K562 (cell line): ENCODE results near the gene TBL2. TPM values are rescaled to one million over a fixed set of nuclear protein-coding genes. Genes with fewer than 3 reads are reported as not detected.

ENCODE experiments used
- ATAC-seq: fragments of 200-7000 bp; cut with Tn5 transposase; 3 replicates; pipeline ENCODE4 v1.9.1; 2020; ENCODE audit warnings: moderate library complexity
- BruUV-seq: library from RNA; stranded (reverse); fragments of 400-500 nt; replicated peaks from 2 replicates; lab custom pipeline; 2021; lab: Mats Ljungman, UMichigan
- CTCF ChIA-PET: fragments of 300-600 bp; formaldehyde crosslinking; extraction: SDS; loops from one replicate; lab custom pipeline; 2021; ENCODE audit warnings: low intra/inter-chr PET ratio; lab: Yijun Ruan, JAX
- POLR2A ChIA-PET: fragments of 300-600, 350-650 bp; sonication (Branson Sonifier 250); formaldehyde crosslinking; extraction: SDS; loops from one replicate; lab custom pipeline; 2021; ENCODE audit warnings: antibody characterized with exemption, inconsistent platforms; lab: Yijun Ruan, JAX
- DNase-seq, 4 experiments: peaks; one replicate each; pipeline versions ENCODE4 v3.0.0 to v3.0.0-alpha.2; 2011 to 2018; ENCODE audit warnings: low spot score in 3 of 4, mixed read lengths in 3 of 4; ENCODE audit errors: extremely low read depth in 1 of 4
- FAIRE-seq: peaks from 2 replicates; lab custom pipeline; 2011; peaks lifted over from hg19 to GRCh38; lab: Jason Lieb, UNC
- H2AFZ ChIP-seq: 2 replicates; pipeline ENCODE4 v1.6.0; 2011; ENCODE audit warnings: low read depth, low read length, control low read depth, inconsistent platforms
- H3K27ac ChIP-seq: fragments of 200-600 bp; 3 replicates; pipeline ENCODE4 v1.8.0; 2011; ENCODE audit warnings: low read depth, mild to moderate bottlenecking, control low read depth, inconsistent platforms, low read length, moderate library complexity, mixed read lengths; ENCODE audit errors: extremely low read depth
- H3K27me3 ChIP-seq, 2 experiments: fragments of 300-600 bp in 1 of 2; 2 replicates in 1 of 2; 3 replicates in 1 of 2; pipeline versions ENCODE4 v1.6.0 to v1.8.0; 2011; ENCODE audit warnings: inconsistent platforms in 2 of 2, low read length in 2 of 2, mild to moderate bottlenecking in 1 of 2, mixed read lengths in 1 of 2, moderate library complexity in 1 of 2; ENCODE audit not compliant: control insufficient read depth in 2 of 2, insufficient read depth in 2 of 2
- H3K36me3 ChIP-seq: fragments of 300-600 bp; 3 replicates; pipeline ENCODE4 v1.8.0; 2011; ENCODE audit warnings: mild to moderate bottlenecking, low read length, inconsistent platforms; ENCODE audit not compliant: control insufficient read depth, insufficient read depth
- H3K4me1 ChIP-seq, 2 experiments: fragments of 200-600 bp in 1 of 2; replicated peaks in 1 of 2; 2 replicates in 1 of 2; 3 replicates in 1 of 2; pipeline versions ENCODE4 v1.5.1 to v1.8.0; 2011; ENCODE audit warnings: inconsistent platforms in 2 of 2, low read length in 2 of 2, mild to moderate bottlenecking in 1 of 2, mixed read lengths in 1 of 2, moderate library complexity in 1 of 2; ENCODE audit not compliant: control insufficient read depth in 2 of 2, insufficient read depth in 2 of 2
- H3K4me2 ChIP-seq: 2 replicates; pipeline ENCODE4 v1.6.1; 2011; ENCODE audit warnings: low read length, control low read depth, inconsistent platforms, mixed read lengths; ENCODE audit not compliant: insufficient read depth
- H3K4me3 ChIP-seq: fragments of 200-600 bp; sonication (generic), shearing (Covaris generic); 2 replicates; pipeline ENCODE4 v1.5.1; 2016; ENCODE audit warnings: control low read depth, inconsistent platforms
- H3K79me2 ChIP-seq: fragments of 200-600 bp; 3 replicates; pipeline ENCODE4 v1.8.0; 2011; ENCODE audit warnings: low read length, inconsistent platforms; ENCODE audit not compliant: control insufficient read depth, insufficient read depth
- H3K9ac ChIP-seq, 2 experiments: 2 replicates each; pipeline versions ENCODE4 v1.6.0 to v1.6.1; 2011; ENCODE audit warnings: low read depth in 2 of 2, low read length in 2 of 2, control low read depth in 1 of 2, inconsistent platforms in 1 of 2, mild to moderate bottlenecking in 1 of 2, mixed read lengths in 1 of 2; ENCODE audit not compliant: insufficient read depth in 1 of 2
- H3K9me1 ChIP-seq: one replicate; pipeline ENCODE4 v1.6.0; 2011; ENCODE audit warnings: inconsistent platforms, mild to moderate bottlenecking, low read length, moderate library complexity; ENCODE audit not compliant: control insufficient read depth, insufficient read depth
- H3K9me3 ChIP-seq: replicated peaks from 2 replicates; pipeline ENCODE4 v1.5.1; 2011; ENCODE audit warnings: low read depth, low read length, inconsistent platforms; ENCODE audit not compliant: control insufficient read depth, insufficient read depth
- H4K20me1 ChIP-seq: replicated peaks from 2 replicates; pipeline ENCODE4 v1.6.1; 2011; ENCODE audit warnings: low read length, inconsistent platforms, mixed read lengths; ENCODE audit not compliant: control insufficient read depth, insufficient read depth
- ARID1B ChIP-seq: fragments of 450-650 bp; IDR thresholded peaks from 2 replicates; pipeline ENCODE4 v1.6.1; 2016; ENCODE audit warnings: antibody characterized with exemption, mild to moderate bottlenecking, inconsistent platforms
- ASH1L ChIP-seq: fragments of 450-650 bp; IDR thresholded peaks from 2 replicates; pipeline ENCODE4 v1.6.1; 2018; ENCODE audit warnings: borderline replicate concordance, mild to moderate bottlenecking, low read depth; ENCODE audit not compliant: partially characterized antibody
- ATF3 ChIP-seq, 2 experiments: fragments of 450-650 bp in 1 of 2; sonication (generic) in 1 of 2; formaldehyde crosslinking in 1 of 2; IDR thresholded peaks in 1 of 2; conservative IDR thresholded peaks in 1 of 2; 2 replicates each; pipeline versions ENCODE4 v1.6.1 to v1.8.1; 2016 to 2023; ENCODE audit warnings: mild to moderate bottlenecking in 2 of 2, moderate library complexity in 2 of 2, inconsistent platforms in 1 of 2, missing genetic modification reagents in 1 of 2
- CBFA2T3 ChIP-seq: fragments of 450-650 bp; IDR thresholded peaks from 2 replicates; pipeline ENCODE4 v1.6.1; 2017
- CEBPB ChIP-seq: fragments of 450-650 bp; IDR thresholded peaks from 2 replicates; pipeline ENCODE4 v1.6.1; 2016; ENCODE audit warnings: missing genetic modification characterization, missing compliant biosample characterization
- DPF2 ChIP-seq: fragments of 450-650 bp; IDR thresholded peaks from 2 replicates; pipeline ENCODE4 v1.6.1; 2016
- ELF4 ChIP-seq: fragments of 450-650 bp; formaldehyde crosslinking; IDR thresholded peaks from 2 replicates; pipeline ENCODE4 v1.4.0; 2022; ENCODE audit warnings: missing genetic modification characterization
- HDAC3 ChIP-seq: fragments of 450-650 bp; IDR thresholded peaks from 2 replicates; pipeline ENCODE4 v1.6.1; 2018; ENCODE audit warnings: borderline replicate concordance, mild to moderate bottlenecking, moderate library complexity; ENCODE audit not compliant: partially characterized antibody
- IRF9 ChIP-seq: fragments of 450-650 bp; IDR thresholded peaks from 2 replicates; pipeline ENCODE4 v1.6.1; 2016; ENCODE audit warnings: missing biosample characterization, missing genetic modification characterization
- NBN ChIP-seq: fragments of 450-650 bp; IDR thresholded peaks from 2 replicates; pipeline ENCODE4 v1.6.1; 2016; ENCODE audit warnings: low read depth, mild to moderate bottlenecking
- NCOR1 ChIP-seq: fragments of 450-650 bp; IDR thresholded peaks from 2 replicates; pipeline ENCODE4 v1.6.1; 2016; ENCODE audit warnings: mild to moderate bottlenecking, moderate library complexity
- POLR2AphosphoS5 ChIP-seq: IDR thresholded peaks from 2 replicates; pipeline ENCODE4 v1.6.1; 2011; ENCODE audit warnings: mild to moderate bottlenecking, low read depth, low read length, moderate library complexity; ENCODE audit not compliant: control insufficient read depth, insufficient read depth
- SETDB1 ChIP-seq: IDR thresholded peaks from one replicate; pipeline ENCODE4 v1.6.1; 2012; ENCODE audit warnings: low read length, control low read depth, inconsistent platforms
- SMARCE1 ChIP-seq: fragments of 450-650 bp; IDR thresholded peaks from 2 replicates; pipeline ENCODE4 v1.7.1; 2016; ENCODE audit warnings: mild to moderate bottlenecking
- STAT5A ChIP-seq: IDR thresholded peaks from 2 replicates; pipeline ENCODE4 v1.6.1; 2012; ENCODE audit warnings: low read length, inconsistent platforms, borderline replicate concordance
- TCF3 ChIP-seq: sonication (generic); formaldehyde crosslinking; IDR thresholded peaks from 2 replicates; pipeline ENCODE4 v1.4.0; 2020; ENCODE audit warnings: mild to moderate bottlenecking, missing genetic modification reagents
- TEAD4 ChIP-seq, 2 experiments: sonication (generic) in 1 of 2; formaldehyde crosslinking in 1 of 2; IDR thresholded peaks; 2 replicates each; pipeline versions ENCODE4 v1.6.1 to v1.8.0; 2012 to 2022; ENCODE audit warnings: borderline replicate concordance in 1 of 2, inconsistent platforms in 1 of 2, low read length in 1 of 2, mild to moderate bottlenecking in 1 of 2, missing genetic modification reagents in 1 of 2
- ZFP36 ChIP-seq: fragments of 150-350 bp; IDR thresholded peaks from 2 replicates; pipeline ENCODE4 v1.6.1; 2018; ENCODE audit warnings: low read length, low read depth; ENCODE audit not compliant: partially characterized antibody
- ZNF699 ChIP-seq: fragments of 250-450 bp; sonication (Bioruptor Pico); IDR thresholded peaks from 2 replicates; pipeline ENCODE4 v1.8.0; 2021; ENCODE audit warnings: mild to moderate bottlenecking, moderate library complexity; ENCODE audit not compliant: insufficient replicate concordance
- WGBS: fragments of 100-300 bp; shearing (Covaris generic); methylation state at CpG from one replicate; pipeline ENCODE4 v1.1.6; 2016; ENCODE audit warnings: low coverage, mixed read lengths; ENCODE audit not compliant: insufficient coverage; ENCODE audit errors: missing lambda C conversion rate; 5-methylcytosine and 5-hydroxymethylcytosine counted together
- in situ Hi-C: fragments of 300-500 bp; cut with MboI; formaldehyde crosslinking; loops from 4 replicates; pipeline ENCODE4 v1.15.0; 2018; ENCODE audit warnings: inconsistent platforms, mixed read lengths
- intact Hi-C: fragments of 100-400 bp; cut with micrococcal nuclease; formaldehyde crosslinking; loops from 2 replicates; pipeline ENCODE4 v1.14.2; 2022
- polyA plus RNA-seq, 8 experiments: library from polyadenylated mRNA; depleted of rRNA in 4 of 8; stranded (reverse) in 5 of 8; unstranded in 3 of 8; fragments of >200 nt; fragmentation: Nextera tagmentation in 2 of 8; fragmentation: Illumina TruSeq in 1 of 8; extraction: Ambion mirVana in 2 of 8; extraction: Trizol in 1 of 8; gene quantifications; 2 replicates each; pipeline versions ENCODE4 v1.2.1 to v1.2.3, GENCODE V29; 2011 to 2014; ENCODE audit warnings: inconsistent platforms in 1 of 8, missing spikeins in 1 of 8
- total RNA-seq, 7 experiments: library from RNA; depleted of rRNA in 6 of 7; stranded (reverse); fragments of >200 nt in 6 of 7; fragmentation: Illumina TruSeq in 2 of 7; extraction: Trizol in 2 of 7; gene quantifications; 2 replicates each; pipeline versions ENCODE4 v1.2.1 to v1.2.3, GENCODE V29; 2011 to 2021; ENCODE audit warnings: low replicate concordance in 1 of 7
- TF ChIP-seq, protein P1 (sequence below): sonication (generic); formaldehyde crosslinking; IDR thresholded peaks from 2 replicates; pipeline ENCODE4 v1.9.0; 2022; ENCODE audit warnings: mild to moderate bottlenecking, missing genetic modification reagents

TBL2 gene
- total and polyA plus RNA-seq, 9 of the 15 experiments (the other 6 are each of a cell fraction or from before 2014, with no cell fraction given) = 2.5 to 123 (median 49.2) TPM

- H3K79me2 ChIP-seq = no peaks in the 10 kb centered on the region
- in situ Hi-C loops (no loop called here), intact Hi-C loops (no loop called here)
- H3K9me3 ChIP-seq = no peaks in the 10 kb centered on the region
- ATAC-seq (peak; percentile 68), FAIRE-seq (peak; percentile 46), DNase-seq (peak in 3 of 4 experiments; percentile 6 to 65 (median 35))
- no peaks in the 10 kb centered on the region for H3K9me1 ChIP-seq
- ChIA-PET POLR2A (interaction anchor here (0.7 to 4.0 kb wide), 5 partner anchors 9 to 24 kb away, joined by 3 to 19 read pairs (median 4); partner anchors contain the start of gene BAZ1B), CTCF (no interaction called here)
- H3K4me1 ChIP-seq = peaks cover 7 to 20% of the 10 kb centered on the region in 2 experiments
- H2AFZ ChIP-seq = peak overlapping the region; percentile 85
- peak overlapping the region; percentile 35; the same call in 1 of the 3 replicates for H3K27ac ChIP-seq
- no peak overlapping the region for H3K4me3 ChIP-seq
- no TSS peak for BruUV-seq
- 24% methylated on average over 3 of the region's 3 CpGs for WGBS
- no peaks in the 10 kb centered on the region for H4K20me1 ChIP-seq
- no peaks in the 10 kb centered on the region for H3K27me3 ChIP-seq
- H3K36me3 ChIP-seq = peaks cover 7% of the 10 kb centered on the region; the same call in 1 of the 3 replicates
- H3K4me2 ChIP-seq = peak overlapping the region; percentile 1; the same call in 1 of the 2 replicates
- H3K9ac ChIP-seq = peak overlapping the region in 1 of 2 experiments; percentile 14; a peak in 1 of 4 replicates
- no peak for TF ChIP-seq SETDB1
- TF ChIP-seq ATF3 (IDR thresholded peaks at IDR 0.05) = peak; percentile 52
- TF ChIP-seq ATF3 (CRISPR knock-in tag; conservative IDR thresholded peaks at IDR 0.05) = no peak
- TF ChIP-seq TEAD4 (IDR thresholded peaks at IDR 0.05; ENCODE audit: low read length) = peak; percentile 65
- no peak for TF ChIP-seq TEAD4 (CRISPR knock-in tag; IDR thresholded peaks at IDR 0.05; ENCODE audit: borderline replicate concordance)
- no peak for TF ChIP-seq NBN
- peak; percentile 47; the same call in 1 of the 2 replicates for TF ChIP-seq DPF2
- TF ChIP-seq ELF4 (CRISPR knock-in tag) = no peak
- TF ChIP-seq NCOR1 = 0 out of 2 replicates have a peak, but pooled peaks have one; percentile 6
- TF ChIP-seq SMARCE1 = 0 out of 2 replicates have a peak, but pooled peaks have one; percentile 24
- peak; percentile 99 for TF ChIP-seq CEBPB (tag)
- no peak for TF ChIP-seq ZNF699
- TF ChIP-seq ARID1B = peak; percentile 62
- TF ChIP-seq HDAC3 = no peak
- TF ChIP-seq TCF3 (CRISPR knock-in tag) = peak; percentile 78
- TF ChIP-seq CBFA2T3 = peak; percentile 80
- peak; percentile 25; the same call in 1 of the 2 replicates for TF ChIP-seq STAT5A
- TF ChIP-seq ZFP36 = peak; percentile 34
- TF ChIP-seq POLR2AphosphoS5 = peak; percentile 63; the same call in 1 of the 2 replicates
- TF ChIP-seq, protein P1, sequence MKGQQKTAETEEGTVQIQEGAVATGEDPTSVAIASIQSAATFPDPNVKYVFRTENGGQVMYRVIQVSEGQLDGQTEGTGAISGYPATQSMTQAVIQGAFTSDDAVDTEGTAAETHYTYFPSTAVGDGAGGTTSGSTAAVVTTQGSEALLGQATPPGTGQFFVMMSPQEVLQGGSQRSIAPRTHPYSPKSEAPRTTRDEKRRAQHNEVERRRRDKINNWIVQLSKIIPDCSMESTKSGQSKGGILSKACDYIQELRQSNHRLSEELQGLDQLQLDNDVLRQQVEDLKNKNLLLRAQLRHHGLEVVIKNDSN (CRISPR knock-in tag) = no peak
- no peak for TF ChIP-seq ASH1L
- 0 out of 2 replicates have a peak, but pooled peaks have one; percentile 39 for TF ChIP-seq IRF9 (tag)
These were observed 47.6 kb downstream of the TBL2 start for GRCh38 chr7:73530800-73531199.
